ENCODE measurements around the gene RNMT.

GRCh38 chr18:13746633-13747032 lies 20.2 kb downstream of the RNMT start:
- TF ChIP-seq USF2 (IDR thresholded peaks at IDR 0.05; ENCODE audit: low read depth, low read length): no peak
- no peak for TF ChIP-seq POLR2A (IDR thresholded peaks at IDR 0.05; ENCODE audit: low read depth, low read length)
